ENCODE data around the gene TPST2.

Gene TPST2

GRCh38 chr22:26522592-26522991, 67.3 kb downstream of the TPST2 start:
- TF ChIP-seq, protein P1, sequence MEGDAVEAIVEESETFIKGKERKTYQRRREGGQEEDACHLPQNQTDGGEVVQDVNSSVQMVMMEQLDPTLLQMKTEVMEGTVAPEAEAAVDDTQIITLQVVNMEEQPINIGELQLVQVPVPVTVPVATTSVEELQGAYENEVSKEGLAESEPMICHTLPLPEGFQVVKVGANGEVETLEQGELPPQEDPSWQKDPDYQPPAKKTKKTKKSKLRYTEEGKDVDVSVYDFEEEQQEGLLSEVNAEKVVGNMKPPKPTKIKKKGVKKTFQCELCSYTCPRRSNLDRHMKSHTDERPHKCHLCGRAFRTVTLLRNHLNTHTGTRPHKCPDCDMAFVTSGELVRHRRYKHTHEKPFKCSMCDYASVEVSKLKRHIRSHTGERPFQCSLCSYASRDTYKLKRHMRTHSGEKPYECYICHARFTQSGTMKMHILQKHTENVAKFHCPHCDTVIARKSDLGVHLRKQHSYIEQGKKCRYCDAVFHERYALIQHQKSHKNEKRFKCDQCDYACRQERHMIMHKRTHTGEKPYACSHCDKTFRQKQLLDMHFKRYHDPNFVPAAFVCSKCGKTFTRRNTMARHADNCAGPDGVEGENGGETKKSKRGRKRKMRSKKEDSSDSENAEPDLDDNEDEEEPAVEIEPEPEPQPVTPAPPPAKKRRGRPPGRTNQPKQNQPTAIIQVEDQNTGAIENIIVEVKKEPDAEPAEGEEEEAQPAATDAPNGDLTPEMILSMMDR (IDR thresholded peaks at IDR 0.05), result no peak
- no peaks in the 10 kb centered on the region for H3K79me2 ChIP-seq
- H3K27me3 ChIP-seq (ENCODE audit: control insufficient read depth, insufficient read depth, low read length), result no peaks in the 10 kb centered on the region
- H3K4me3 ChIP-seq (ENCODE audit: low read depth, low read length), result no peak overlapping the region
- no peaks in the 10 kb centered on the region for H3K36me3 ChIP-seq (ENCODE audit: control insufficient read depth, insufficient read depth, low read length)
- no peak overlapping the region for H3K4me2 ChIP-seq (ENCODE audit: low read length)
- no peak overlapping the region for H3K9ac ChIP-seq
- H2AFZ ChIP-seq, result no peak overlapping the region
- no peak overlapping the region for H3K27ac ChIP-seq
- H3K4me1 ChIP-seq, result no peaks in the 10 kb centered on the region
- no peaks in the 10 kb centered on the region for H3K9me3 ChIP-seq (ENCODE audit: control insufficient read depth, low read length)

GRCh38 chr22:26522012-26522411, 67.9 kb downstream of the TPST2 start:
- Histone ChIP-seq H3K4me2 (ENCODE audit: low read length) (no peak overlapping the region), H3K4me1 (no peaks in the 10 kb centered on the region), H3K36me3 (ENCODE audit: control insufficient read depth, insufficient read depth, low read length) (no peaks in the 10 kb centered on the region), H3K9me3 (ENCODE audit: control insufficient read depth, low read length) (no peaks in the 10 kb centered on the region), H3K27ac (no peak overlapping the region), H3K79me2 (no peaks in the 10 kb centered on the region), H2AFZ (no peak overlapping the region), H3K9ac (no peak overlapping the region), H3K27me3 (ENCODE audit: control insufficient read depth, insufficient read depth, low read length) (no peaks in the 10 kb centered on the region), H3K4me3 (ENCODE audit: low read depth, low read length) (no peak overlapping the region)
- TF ChIP-seq, protein P1 (IDR thresholded peaks at IDR 0.05), result no peak

- no peaks in the 10 kb centered on the region for H3K36me3 ChIP-seq (ENCODE audit: control insufficient read depth, insufficient read depth, low read length)
- no peak overlapping the region for H3K4me3 ChIP-seq (ENCODE audit: low read depth, low read length)
- H3K9ac ChIP-seq, result no peak overlapping the region
- H3K27ac ChIP-seq, result no peak overlapping the region
- TF ChIP-seq, protein P1 (IDR thresholded peaks at IDR 0.05), result no peak
- H3K9me3 ChIP-seq (ENCODE audit: control insufficient read depth, low read length), result no peaks in the 10 kb centered on the region
- no peaks in the 10 kb centered on the region for H3K27me3 ChIP-seq (ENCODE audit: control insufficient read depth, insufficient read depth, low read length)
- H2AFZ ChIP-seq, result no peak overlapping the region
- H3K4me1 ChIP-seq, result no peaks in the 10 kb centered on the region
- no peak overlapping the region for H3K4me2 ChIP-seq (ENCODE audit: low read length)
- no peaks in the 10 kb centered on the region for H3K79me2 ChIP-seq
Observed at GRCh38 chr22:26517429-26517828, 72.5 kb downstream of the TPST2 start.

GRCh38 chr22:26516503-26516902, 73.4 kb downstream of the TPST2 start:
- TF ChIP-seq, protein P1 (IDR thresholded peaks at IDR 0.05), result no peak
- Histone ChIP-seq H3K4me2 (ENCODE audit: low read length) (no peak overlapping the region), H3K27me3 (ENCODE audit: control insufficient read depth, insufficient read depth, low read length) (no peaks in the 10 kb centered on the region), H3K4me1 (no peaks in the 10 kb centered on the region), H3K9ac (no peak overlapping the region), H3K79me2 (peaks cover 3% of the 10 kb centered on the region), H3K27ac (no peak overlapping the region), H3K4me3 (ENCODE audit: low read depth, low read length) (no peak overlapping the region), H3K36me3 (ENCODE audit: control insufficient read depth, insufficient read depth, low read length) (no peaks in the 10 kb centered on the region), H3K9me3 (ENCODE audit: control insufficient read depth, low read length) (no peaks in the 10 kb centered on the region), H2AFZ (no peak overlapping the region)

- no peak overlapping the region for H2AFZ ChIP-seq
- H3K79me2 ChIP-seq, result peaks cover 3% of the 10 kb centered on the region
- no peak overlapping the region for H3K9ac ChIP-seq
- no peak overlapping the region for H3K27ac ChIP-seq
- H3K4me1 ChIP-seq, result peaks cover 2% of the 10 kb centered on the region
- no peaks in the 10 kb centered on the region for H3K9me3 ChIP-seq (ENCODE audit: control insufficient read depth, low read length)
- no peak overlapping the region for H3K4me2 ChIP-seq (ENCODE audit: low read length)
- H3K4me3 ChIP-seq (ENCODE audit: low read depth, low read length), result no peak overlapping the region
- no peaks in the 10 kb centered on the region for H3K27me3 ChIP-seq (ENCODE audit: control insufficient read depth, insufficient read depth, low read length)
- TF ChIP-seq, protein P1 (IDR thresholded peaks at IDR 0.05), result no peak
- H3K36me3 ChIP-seq (ENCODE audit: control insufficient read depth, insufficient read depth, low read length), result no peaks in the 10 kb centered on the region
Observed at GRCh38 chr22:26515931-26516330, 74.0 kb downstream of the TPST2 start.

All from parathyroid adenoma (tissue), 2 donors.